Measurements from ENCODE around the gene CIBAR2. TPM values are rescaled to one million over a fixed set of nuclear protein-coding genes. Genes with fewer than 3 reads are reported as not detected.

Gene CIBAR2
- total and polyA plus RNA-seq, 2 donors (not counting 1 experiment from before 2014, with no cell fraction given) = not detected

DNA sequence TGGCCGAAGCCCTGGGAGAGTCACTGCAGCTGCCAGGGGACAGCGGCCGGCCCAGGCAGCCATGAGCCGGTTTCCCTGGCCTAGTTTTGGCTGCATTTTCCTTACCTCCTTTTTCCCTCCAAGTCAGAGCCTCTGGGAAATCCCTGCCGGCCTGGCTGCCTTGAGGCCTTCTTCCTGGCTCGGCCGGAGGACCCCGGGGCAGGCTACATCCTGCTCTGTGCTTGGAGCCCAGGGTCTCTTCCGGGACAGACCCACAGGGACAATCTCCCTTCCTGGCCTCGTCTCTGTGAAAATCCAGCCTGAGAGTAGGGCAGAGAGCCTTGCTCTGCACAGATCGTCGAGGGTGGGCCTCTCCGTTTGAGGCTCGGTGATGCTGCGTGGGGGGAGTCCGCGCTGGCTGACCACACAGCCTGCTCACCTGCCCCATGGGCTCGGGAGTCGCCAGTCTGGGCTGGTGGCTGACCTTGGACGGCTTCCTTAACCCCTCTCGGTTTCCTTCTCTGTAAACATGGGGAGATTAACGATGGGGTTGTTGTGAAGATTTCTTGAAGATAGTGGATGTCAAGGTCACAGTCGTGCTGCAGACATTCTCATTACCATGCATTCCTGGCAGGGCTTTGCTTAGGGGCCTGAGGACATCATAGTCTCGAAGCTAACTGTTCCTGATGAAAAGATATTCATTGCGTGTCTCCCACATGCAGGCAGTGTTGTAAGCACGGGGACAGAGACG is 34.8 kb upstream of the CIBAR2 start:
- Histone ChIP-seq H2AFZ (ENCODE audit: low read length) (no peak overlapping the region), H3K79me2 (ENCODE audit: control insufficient read depth, insufficient read depth, low read length) (no peaks in the 10 kb centered on the region)
- DNase-seq (ENCODE audit: low read depth in 2 of 2) = no peak

DNA sequence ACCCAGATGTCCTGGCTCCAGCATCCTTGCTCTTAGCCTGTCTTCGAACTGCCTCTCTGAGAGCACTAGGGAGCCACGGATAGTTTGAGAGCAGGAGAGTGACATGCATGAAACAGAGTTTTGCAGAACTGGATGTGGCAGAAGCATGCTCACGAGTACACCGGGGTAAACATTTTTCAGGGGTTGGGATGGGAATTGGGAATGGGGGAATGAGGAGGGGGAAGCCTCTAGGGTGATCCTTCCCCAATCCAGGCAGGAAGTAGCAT is 34.2 kb upstream of the CIBAR2 start:
- H3K27ac ChIP-seq (ENCODE audit: insufficient read depth, low read length) = no peak overlapping the region
- no peak overlapping the region for H3K4me3 ChIP-seq (replicated peaks in 1 of 4; ENCODE audit: control extremely low read depth in 1 of 4, insufficient read depth in 1 of 4, low read depth in 3 of 4, low read length in 4 of 4)
- H3K27me3 ChIP-seq (ENCODE audit: control insufficient read depth, insufficient read depth, low read length) = no peaks in the 10 kb centered on the region
- no peaks in the 10 kb centered on the region for H3K9me3 ChIP-seq (ENCODE audit: control insufficient read depth, insufficient read depth, low read depth, low read length)
- H4K20me1 ChIP-seq (ENCODE audit: control insufficient read depth, extremely low read depth, insufficient read depth, low read length) = no peaks in the 10 kb centered on the region
- no peak overlapping the region for H3K9ac ChIP-seq (ENCODE audit: insufficient read depth, low read length)
- TF ChIP-seq EZH2 (IDR thresholded peaks at IDR 0.05; ENCODE audit: low read length, missing control alignments) = no peak
- TF ChIP-seq, protein P1, sequence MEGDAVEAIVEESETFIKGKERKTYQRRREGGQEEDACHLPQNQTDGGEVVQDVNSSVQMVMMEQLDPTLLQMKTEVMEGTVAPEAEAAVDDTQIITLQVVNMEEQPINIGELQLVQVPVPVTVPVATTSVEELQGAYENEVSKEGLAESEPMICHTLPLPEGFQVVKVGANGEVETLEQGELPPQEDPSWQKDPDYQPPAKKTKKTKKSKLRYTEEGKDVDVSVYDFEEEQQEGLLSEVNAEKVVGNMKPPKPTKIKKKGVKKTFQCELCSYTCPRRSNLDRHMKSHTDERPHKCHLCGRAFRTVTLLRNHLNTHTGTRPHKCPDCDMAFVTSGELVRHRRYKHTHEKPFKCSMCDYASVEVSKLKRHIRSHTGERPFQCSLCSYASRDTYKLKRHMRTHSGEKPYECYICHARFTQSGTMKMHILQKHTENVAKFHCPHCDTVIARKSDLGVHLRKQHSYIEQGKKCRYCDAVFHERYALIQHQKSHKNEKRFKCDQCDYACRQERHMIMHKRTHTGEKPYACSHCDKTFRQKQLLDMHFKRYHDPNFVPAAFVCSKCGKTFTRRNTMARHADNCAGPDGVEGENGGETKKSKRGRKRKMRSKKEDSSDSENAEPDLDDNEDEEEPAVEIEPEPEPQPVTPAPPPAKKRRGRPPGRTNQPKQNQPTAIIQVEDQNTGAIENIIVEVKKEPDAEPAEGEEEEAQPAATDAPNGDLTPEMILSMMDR (conservative IDR thresholded peaks at IDR 0.05 in 1 of 2, IDR thresholded peaks at IDR 0.05 in 1 of 2; ENCODE audit: low read depth in 1 of 2, low read length in 2 of 2) = no peak
- H2AFZ ChIP-seq (ENCODE audit: low read length) = no peak overlapping the region
- no peaks in the 10 kb centered on the region for H3K79me2 ChIP-seq (ENCODE audit: control insufficient read depth, insufficient read depth, low read length)
- no peaks in the 10 kb centered on the region for H3K36me3 ChIP-seq (ENCODE audit: control insufficient read depth, insufficient read depth, low read length)
- H3K4me2 ChIP-seq (ENCODE audit: extremely low read depth, insufficient read depth, low read length) = no peak overlapping the region
- peaks cover 5% of the 10 kb centered on the region for H3K4me1 ChIP-seq (ENCODE audit: control insufficient read depth, extremely low read depth, insufficient read depth, low read length)
- no peak for DNase-seq (ENCODE audit: low read depth in 2 of 2)

More for the DNA sequence above, 34.8 kb upstream of the CIBAR2 start:
- Histone ChIP-seq H3K4me1 (ENCODE audit: control insufficient read depth, extremely low read depth, insufficient read depth, low read length) (peaks cover 10% of the 10 kb centered on the region), H3K27me3 (ENCODE audit: control insufficient read depth, insufficient read depth, low read length) (no peaks in the 10 kb centered on the region), H4K20me1 (ENCODE audit: control insufficient read depth, extremely low read depth, insufficient read depth, low read length) (no peaks in the 10 kb centered on the region), H3K27ac (ENCODE audit: insufficient read depth, low read length) (no peak overlapping the region), H3K4me2 (ENCODE audit: extremely low read depth, insufficient read depth, low read length) (no peak overlapping the region), H3K9me3 (ENCODE audit: control insufficient read depth, insufficient read depth, low read depth, low read length) (no peaks in the 10 kb centered on the region), H3K4me3 (replicated peaks in 1 of 4; ENCODE audit: control extremely low read depth in 1 of 4, insufficient read depth in 1 of 4, low read depth in 3 of 4, low read length in 4 of 4) (no peak overlapping the region), H3K9ac (ENCODE audit: insufficient read depth, low read length) (peak overlapping the region; percentile 7), H3K36me3 (ENCODE audit: control insufficient read depth, insufficient read depth, low read length) (no peaks in the 10 kb centered on the region)
- TF ChIP-seq, protein P1 (conservative IDR thresholded peaks at IDR 0.05 in 1 of 2, IDR thresholded peaks at IDR 0.05 in 1 of 2; ENCODE audit: low read depth in 1 of 2, low read length in 2 of 2) = no peak
- TF ChIP-seq EZH2 (IDR thresholded peaks at IDR 0.05; ENCODE audit: low read length, missing control alignments) = no peak

DNA sequence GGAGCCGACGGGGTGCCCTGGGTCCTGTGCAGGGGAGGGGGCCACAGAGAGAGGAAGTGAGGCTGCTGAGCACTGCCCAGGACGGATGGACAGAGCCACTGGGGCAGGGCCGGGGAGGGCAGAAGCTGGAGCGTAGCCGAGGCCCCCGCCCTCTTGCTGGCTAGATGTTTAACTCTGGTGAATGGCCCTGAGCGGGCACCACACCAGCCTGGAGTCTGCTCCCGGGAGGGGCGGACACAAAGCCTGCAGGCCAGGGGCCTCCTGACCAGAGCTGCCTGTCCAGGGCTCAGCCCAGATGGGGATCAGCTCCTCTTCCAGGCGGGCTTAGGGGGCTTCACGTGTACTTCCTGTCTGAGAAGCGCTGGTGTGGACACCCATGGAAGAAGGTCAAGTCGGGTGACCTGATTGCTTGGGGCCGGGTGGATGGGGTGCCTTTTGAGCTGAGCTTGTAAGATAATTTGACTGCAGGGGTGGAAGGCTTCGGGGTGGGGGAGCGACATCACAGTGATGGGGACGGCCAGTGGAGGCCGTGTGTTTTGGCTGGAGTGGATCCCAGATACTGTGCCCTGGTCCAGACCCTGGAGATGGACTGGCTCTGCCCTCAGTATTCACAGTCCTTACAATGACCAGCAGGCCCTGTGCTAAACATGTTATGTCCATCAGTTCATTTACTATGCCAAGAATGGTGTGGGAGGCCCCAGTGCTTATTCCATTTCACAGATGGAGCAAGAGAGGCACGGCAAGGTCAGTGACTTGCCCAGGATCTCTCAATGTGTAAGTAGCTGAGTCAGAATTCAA is 33.7 kb upstream of the CIBAR2 start:
- Histone ChIP-seq H2AFZ (ENCODE audit: low read length) (no peak overlapping the region), H3K4me2 (ENCODE audit: extremely low read depth, insufficient read depth, low read length) (no peak overlapping the region), H4K20me1 (ENCODE audit: control insufficient read depth, extremely low read depth, insufficient read depth, low read length) (no peaks in the 10 kb centered on the region), H3K9ac (ENCODE audit: insufficient read depth, low read length) (no peak overlapping the region), H3K79me2 (ENCODE audit: control insufficient read depth, insufficient read depth, low read length) (no peaks in the 10 kb centered on the region), H3K9me3 (ENCODE audit: control insufficient read depth, insufficient read depth, low read depth, low read length) (no peaks in the 10 kb centered on the region), H3K27ac (ENCODE audit: insufficient read depth, low read length) (no peak overlapping the region), H3K4me3 (replicated peaks in 1 of 4; ENCODE audit: control extremely low read depth in 1 of 4, insufficient read depth in 1 of 4, low read depth in 3 of 4, low read length in 4 of 4) (no peak overlapping the region), H3K4me1 (ENCODE audit: control insufficient read depth, extremely low read depth, insufficient read depth, low read length) (peaks cover under 1% of the 10 kb centered on the region), H3K36me3 (ENCODE audit: control insufficient read depth, insufficient read depth, low read length) (no peaks in the 10 kb centered on the region), H3K27me3 (ENCODE audit: control insufficient read depth, insufficient read depth, low read length) (no peaks in the 10 kb centered on the region)
- TF ChIP-seq, protein P1 (conservative IDR thresholded peaks at IDR 0.05 in 1 of 2, IDR thresholded peaks at IDR 0.05 in 1 of 2; ENCODE audit: low read depth in 1 of 2, low read length in 2 of 2) = no peak
- TF ChIP-seq EZH2 (IDR thresholded peaks at IDR 0.05; ENCODE audit: low read length, missing control alignments) = no peak
- peak in 1 of 2 donors; percentile 11 for DNase-seq (ENCODE audit: low read depth in 2 of 2)

All from fibroblast of lung (primary cell).